T-helper 17 cell (primary cell): Measurements from ENCODE around the gene FRK. TPM values are rescaled to one million over a fixed set of nuclear protein-coding genes. Genes with fewer than 3 reads are reported as not detected.
"Not testable (repeated sequence)": the region's sequence is repeated elsewhere in the genome, so short reads cannot be mapped to it uniquely, and the experiment has no call there.

Source experiments
- ATAC-seq: fragments of 150-1000 bp; cut with Tn5 transposase; 2 replicates; pipeline ENCODE4 v1.10.0; 2021; ENCODE audit warnings: mild to moderate bottlenecking, moderate library complexity
- DNase-seq, 3 donors: peaks; one replicate each; pipeline versions ENCODE4 v3.0.0 to v3.0.0-alpha.2; 2020 to 2021
- H3K9me3 ChIP-seq: one replicate; pipeline ENCODE4 v1.7.0; 2013; ENCODE audit warnings: low read length, mild to moderate bottlenecking; ENCODE audit not compliant: control insufficient read depth, poor library complexity, severe bottlenecking
- H3K27ac Mint-ChIP-seq: one replicate; pipeline ENCODE4 v1.8.0; 2022; ENCODE audit warnings: mild to moderate bottlenecking, moderate library complexity, mixed read lengths
- H3K27me3 Mint-ChIP-seq: one replicate; pipeline ENCODE4 v1.8.0; 2022; ENCODE audit warnings: mixed read lengths
- H3K36me3 Mint-ChIP-seq: one replicate; pipeline ENCODE4 v1.8.0; 2022; ENCODE audit warnings: low read depth, mixed read lengths
- H3K4me1 Mint-ChIP-seq: one replicate; pipeline ENCODE4 v1.8.0; 2022; ENCODE audit warnings: mild to moderate bottlenecking, mixed read lengths
- H3K4me3 Mint-ChIP-seq: one replicate; pipeline ENCODE4 v1.8.0; 2022; ENCODE audit warnings: mild to moderate bottlenecking, moderate library complexity, mixed read lengths
- total RNA-seq, 4 donors: library from RNA in 2 of 4; stranded (reverse) in 2 of 4; gene quantifications; one replicate each; pipeline ENCODE4 v1.2.3 and lab custom pipeline; 2022 to 2026

The FRK gene
- total RNA-seq, 2 donors from 2014 or later, result 0.02 TPM; not detected in 1

DNA sequence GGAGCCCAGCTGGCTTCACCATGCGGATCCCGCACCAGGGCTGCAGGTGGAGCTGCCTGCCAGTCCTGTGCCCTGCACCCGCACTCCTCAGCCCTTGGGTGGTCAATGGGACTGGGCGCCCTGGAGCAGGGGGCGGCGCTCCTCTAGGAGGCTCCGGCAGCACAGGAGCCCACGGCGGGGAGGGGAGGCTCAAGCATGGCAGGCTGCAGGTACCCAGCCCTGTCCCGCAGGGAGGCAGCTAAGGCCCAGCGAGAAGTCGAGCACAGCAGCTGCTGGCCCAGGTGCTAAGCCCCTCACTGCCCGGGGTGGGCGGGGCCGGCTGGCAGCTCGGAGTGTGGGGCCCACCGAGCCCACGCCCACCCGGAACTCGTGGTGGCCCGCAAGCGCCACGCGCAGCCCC is 132.7 kb downstream of the FRK start:
- not testable (repeated sequence) for H3K4me3 Mint-ChIP-seq, H3K4me1 Mint-ChIP-seq, DNase-seq, H3K9me3 ChIP-seq, H3K27me3 Mint-ChIP-seq, H3K36me3 Mint-ChIP-seq, ATAC-seq, H3K27ac Mint-ChIP-seq

DNA sequence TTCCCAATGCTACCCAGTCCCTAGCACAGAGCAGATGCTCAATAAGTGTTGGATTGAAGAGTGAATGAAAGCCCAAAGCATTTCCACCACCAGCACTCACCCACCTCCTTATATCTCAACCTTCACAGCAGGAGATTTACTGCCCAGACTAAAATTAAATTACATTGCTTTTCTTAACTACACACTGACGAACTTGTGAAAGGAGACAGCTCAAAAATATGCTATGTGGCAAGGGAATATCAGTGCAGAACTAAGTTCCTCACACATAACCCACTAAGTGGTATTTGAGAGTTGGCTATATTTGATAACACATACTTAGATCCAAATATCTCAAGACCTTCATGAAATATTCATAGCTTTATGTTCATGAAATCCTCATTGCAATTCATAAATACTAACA is 137.7 kb downstream of the FRK start:
- Mint-ChIP-seq H3K27me3 (no peaks in the 10 kb centered on the region), H3K4me3 (no peak overlapping the region), H3K36me3 (no peaks in the 10 kb centered on the region), H3K4me1 (no peaks in the 10 kb centered on the region), H3K27ac (no peak overlapping the region)
- ATAC-seq (no peak), DNase-seq (no peak)
- no peaks in the 10 kb centered on the region for H3K9me3 ChIP-seq

DNA sequence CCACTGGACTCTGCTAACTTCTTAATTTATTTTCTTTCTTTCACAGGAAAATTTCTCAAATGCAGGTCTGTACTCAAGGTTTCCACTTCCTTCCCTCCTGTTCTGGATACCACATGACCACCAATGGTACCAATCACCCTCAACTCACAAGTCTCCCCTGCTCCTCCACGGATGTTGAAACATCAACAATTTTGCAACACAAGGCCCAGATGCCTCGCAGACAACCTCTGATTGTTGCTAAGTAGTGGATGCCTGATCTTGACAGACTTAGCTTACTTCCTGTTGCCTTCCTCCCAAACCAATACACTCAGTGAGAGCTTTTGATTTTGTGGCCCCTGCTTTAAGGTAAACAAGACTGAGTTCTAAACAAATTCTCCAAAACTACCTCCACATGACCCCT is 146.6 kb downstream of the FRK start:
- H3K9me3 ChIP-seq, result no peaks in the 10 kb centered on the region
- Mint-ChIP-seq H3K27me3 (peaks cover 23% of the 10 kb centered on the region), H3K36me3 (no peaks in the 10 kb centered on the region), H3K4me1 (no peaks in the 10 kb centered on the region), H3K27ac (no peak overlapping the region), H3K4me3 (no peak overlapping the region)
- ATAC-seq, result no peak
- no peak for DNase-seq

DNA sequence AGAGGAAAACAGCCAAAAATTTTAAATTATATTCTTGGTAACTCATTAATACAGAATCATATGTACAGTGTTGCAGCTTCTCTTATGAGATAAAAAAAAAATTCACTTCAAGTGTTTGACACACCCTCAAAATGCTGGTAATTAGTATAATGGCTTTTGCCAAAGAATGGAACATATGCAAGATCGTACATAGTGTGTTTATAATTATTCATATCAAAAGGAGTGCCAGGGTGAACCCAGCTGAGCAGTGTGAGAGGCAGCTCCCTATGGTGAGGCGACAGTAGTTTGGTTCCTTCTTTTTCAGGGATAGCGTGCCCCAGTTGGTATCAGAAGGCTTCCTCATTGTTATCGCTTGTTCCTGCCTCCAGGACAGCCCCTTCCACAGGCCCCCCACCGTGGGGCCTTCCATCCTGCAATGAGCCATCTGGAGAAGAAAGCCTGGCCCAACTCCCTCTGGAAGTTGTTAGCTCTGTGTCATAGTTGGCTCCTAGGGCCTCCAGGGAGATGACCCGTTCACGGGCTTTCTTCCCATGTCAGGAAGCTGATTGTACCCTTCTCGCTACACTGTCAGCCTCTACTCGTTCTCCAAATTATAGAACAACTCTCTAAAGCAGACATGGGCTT is 150.7 kb downstream of the FRK start:
- Mint-ChIP-seq H3K27me3 (peaks cover 21% of the 10 kb centered on the region), H3K27ac (no peak overlapping the region), H3K4me1 (no peaks in the 10 kb centered on the region), H3K36me3 (no peaks in the 10 kb centered on the region), H3K4me3 (no peak overlapping the region)
- H3K9me3 ChIP-seq, result no peaks in the 10 kb centered on the region
- no peak for DNase-seq
- ATAC-seq, result no peak

DNA sequence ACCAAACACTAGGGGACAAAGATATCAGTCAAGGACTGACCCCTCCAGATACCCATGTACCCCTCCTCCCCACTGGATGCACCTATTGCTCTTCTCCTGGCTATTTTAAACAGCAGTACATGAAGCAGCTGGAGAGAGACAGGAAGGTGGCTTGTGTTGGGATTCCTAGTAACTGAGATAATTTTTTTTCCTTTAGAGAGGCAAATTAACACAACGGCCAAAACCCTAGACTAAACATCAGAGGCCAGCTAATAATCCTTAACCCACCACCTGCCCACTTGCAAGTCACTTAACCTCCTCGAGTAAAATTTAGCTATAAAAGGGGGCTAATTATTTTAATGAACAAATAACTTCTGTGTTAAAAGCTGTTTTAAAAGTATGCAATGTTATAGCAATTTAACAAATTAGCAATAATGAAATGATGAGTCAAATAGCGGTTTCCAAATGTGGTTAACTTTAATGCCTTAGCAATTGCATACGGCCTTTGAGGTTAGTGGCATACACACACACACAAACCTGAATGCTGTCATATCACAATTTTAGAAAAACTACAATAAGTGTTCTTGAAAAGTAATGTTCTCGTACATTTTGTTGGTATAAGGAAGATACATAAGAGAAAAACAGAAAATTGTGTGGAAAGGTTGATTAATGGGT is 151.7 kb downstream of the FRK start:
- no peak overlapping the region for H3K27ac Mint-ChIP-seq

DNA sequence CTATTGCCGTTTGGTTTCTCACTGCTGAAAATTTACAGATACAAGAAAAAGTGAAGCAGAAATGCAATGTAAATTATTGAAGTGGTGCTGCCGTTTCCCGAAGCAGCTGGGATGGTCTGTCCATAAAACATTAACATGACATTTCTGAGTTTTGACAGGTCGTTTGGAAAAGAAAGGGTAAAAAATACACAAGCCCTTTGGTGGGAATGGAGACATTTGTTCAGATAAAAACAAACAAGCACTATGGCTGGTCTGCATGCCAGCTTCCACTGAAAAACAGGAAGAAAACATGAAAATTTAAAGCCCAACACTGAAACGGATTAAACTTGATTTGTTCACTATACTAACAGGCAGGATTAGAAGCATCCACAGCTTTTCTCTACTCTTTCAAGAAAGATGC is 155.2 kb downstream of the FRK start:
- DNase-seq, result no peak
- Mint-ChIP-seq H3K4me3 (no peak overlapping the region), H3K27ac (no peak overlapping the region), H3K36me3 (peaks cover 2% of the 10 kb centered on the region), H3K27me3 (peaks cover 5% of the 10 kb centered on the region), H3K4me1 (no peaks in the 10 kb centered on the region)
- ATAC-seq, result no peak
- no peaks in the 10 kb centered on the region for H3K9me3 ChIP-seq

More for the DNA sequence above, 151.7 kb downstream of the FRK start:
- H3K4me1 Mint-ChIP-seq, result no peaks in the 10 kb centered on the region
- no peak overlapping the region for H3K4me3 Mint-ChIP-seq
- no peak for ATAC-seq
- no peak for DNase-seq
- no peaks in the 10 kb centered on the region for H3K36me3 Mint-ChIP-seq
- no peaks in the 10 kb centered on the region for H3K9me3 ChIP-seq
- H3K27me3 Mint-ChIP-seq, result peaks cover 17% of the 10 kb centered on the region

DNA sequence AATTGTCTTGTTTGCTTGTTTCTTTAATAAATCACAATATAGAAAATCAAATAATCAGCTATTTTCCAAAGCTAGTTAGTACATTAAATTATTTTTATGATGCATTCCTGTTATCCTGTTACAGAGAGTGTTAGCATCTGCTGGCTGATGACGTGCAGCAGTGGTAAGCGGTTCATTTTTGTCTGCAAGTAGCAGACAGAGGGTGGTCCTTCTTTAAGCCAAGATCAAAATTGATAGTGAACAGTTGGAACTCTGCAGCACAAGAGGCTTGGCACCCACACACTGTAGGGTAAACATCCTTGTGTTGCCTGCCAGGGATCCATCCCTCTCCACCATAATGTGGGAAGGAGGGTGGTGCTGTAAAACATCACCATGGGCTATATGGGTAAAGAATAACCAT is 158.3 kb downstream of the FRK start:
- ATAC-seq (no peak), DNase-seq (no peak)
- no peak overlapping the region for H3K4me3 Mint-ChIP-seq
- peaks cover 2% of the 10 kb centered on the region for H3K36me3 Mint-ChIP-seq
- no peak overlapping the region for H3K27ac Mint-ChIP-seq
- H3K4me1 Mint-ChIP-seq, result no peaks in the 10 kb centered on the region
- H3K9me3 ChIP-seq, result no peaks in the 10 kb centered on the region
- peaks cover 5% of the 10 kb centered on the region for H3K27me3 Mint-ChIP-seq

DNA sequence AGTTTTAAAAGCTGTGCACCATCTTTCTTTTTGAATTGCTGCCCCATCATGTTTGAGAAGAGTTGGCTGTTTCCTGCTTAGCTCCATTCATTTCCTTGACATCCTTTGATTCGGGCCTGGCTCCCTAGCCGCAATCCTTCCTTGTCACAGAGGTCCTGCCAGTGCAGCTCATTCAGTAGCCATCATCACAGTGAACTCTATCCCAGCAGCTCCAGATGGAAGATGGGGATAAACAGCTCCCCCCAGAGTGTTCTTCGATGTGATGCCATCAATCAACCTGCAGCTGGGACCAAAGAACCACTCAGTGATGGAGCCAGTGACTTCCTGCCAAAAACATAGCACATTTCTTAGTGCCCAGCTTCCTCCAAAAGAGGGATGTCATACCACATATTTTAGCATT is 158.8 kb downstream of the FRK start:
- Mint-ChIP-seq H3K4me3 (no peak overlapping the region), H3K27me3 (peaks cover 5% of the 10 kb centered on the region), H3K36me3 (peaks cover 2% of the 10 kb centered on the region), H3K27ac (no peak overlapping the region), H3K4me1 (no peaks in the 10 kb centered on the region)
- no peaks in the 10 kb centered on the region for H3K9me3 ChIP-seq
- no peak for ATAC-seq
- no peak for DNase-seq

DNA sequence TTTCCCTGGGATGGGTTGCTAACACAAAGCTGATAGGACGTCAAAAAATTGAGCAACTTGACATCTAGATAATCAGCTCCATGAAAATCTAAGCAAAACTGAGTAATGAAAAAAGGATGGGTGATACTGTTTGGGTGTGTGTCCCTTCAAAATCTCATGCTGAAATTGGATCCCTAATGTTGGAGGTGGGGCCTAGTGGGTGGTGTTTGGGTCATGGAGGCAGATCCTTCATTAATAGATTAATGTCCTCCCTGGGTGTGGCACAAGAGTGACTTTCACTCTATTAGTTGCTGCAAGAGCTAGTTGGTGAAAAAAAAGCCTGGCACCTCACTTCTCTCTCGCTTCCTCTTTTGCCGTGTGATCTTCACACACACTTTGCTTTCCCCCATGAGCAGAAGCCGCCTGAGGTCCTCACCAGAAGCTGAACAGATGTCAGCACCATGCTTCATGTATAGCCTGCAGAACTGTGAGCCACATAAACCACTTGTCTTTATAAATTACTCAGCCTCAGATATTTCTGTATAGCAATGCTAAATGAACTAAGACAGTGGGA is 160.9 kb downstream of the FRK start:
- no peak for DNase-seq
- Mint-ChIP-seq H3K4me3 (no peak overlapping the region), H3K27ac (no peak overlapping the region), H3K27me3 (no peaks in the 10 kb centered on the region), H3K4me1 (no peaks in the 10 kb centered on the region), H3K36me3 (peaks cover 2% of the 10 kb centered on the region)
- ATAC-seq, result no peak
- no peaks in the 10 kb centered on the region for H3K9me3 ChIP-seq

DNA sequence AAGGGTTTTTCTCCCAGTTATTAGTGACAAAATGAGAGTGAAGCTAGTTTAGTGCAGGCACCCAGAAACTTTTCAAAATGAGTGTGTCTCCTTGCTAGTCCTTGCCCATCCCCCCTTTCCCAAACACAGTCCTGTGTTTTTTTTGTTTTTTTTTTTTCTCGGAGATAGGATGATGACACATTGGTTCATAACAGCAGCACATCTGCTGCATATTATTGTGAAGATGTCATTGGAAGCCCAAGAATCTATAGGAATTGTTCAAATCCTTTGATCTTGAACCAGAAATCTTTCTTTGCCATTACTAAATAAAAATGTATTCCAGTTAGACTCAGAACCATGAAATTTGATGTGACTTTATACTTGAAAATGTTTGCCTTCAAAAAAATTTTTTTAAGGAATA is 162.4 kb downstream of the FRK start:
- no peak for DNase-seq
- H3K27me3 Mint-ChIP-seq, result no peaks in the 10 kb centered on the region
- no peak overlapping the region for H3K27ac Mint-ChIP-seq
- no peak for ATAC-seq
- no peaks in the 10 kb centered on the region for H3K4me1 Mint-ChIP-seq
- no peaks in the 10 kb centered on the region for H3K9me3 ChIP-seq
- H3K36me3 Mint-ChIP-seq, result peaks cover 2% of the 10 kb centered on the region
- H3K4me3 Mint-ChIP-seq, result no peak overlapping the region

DNA sequence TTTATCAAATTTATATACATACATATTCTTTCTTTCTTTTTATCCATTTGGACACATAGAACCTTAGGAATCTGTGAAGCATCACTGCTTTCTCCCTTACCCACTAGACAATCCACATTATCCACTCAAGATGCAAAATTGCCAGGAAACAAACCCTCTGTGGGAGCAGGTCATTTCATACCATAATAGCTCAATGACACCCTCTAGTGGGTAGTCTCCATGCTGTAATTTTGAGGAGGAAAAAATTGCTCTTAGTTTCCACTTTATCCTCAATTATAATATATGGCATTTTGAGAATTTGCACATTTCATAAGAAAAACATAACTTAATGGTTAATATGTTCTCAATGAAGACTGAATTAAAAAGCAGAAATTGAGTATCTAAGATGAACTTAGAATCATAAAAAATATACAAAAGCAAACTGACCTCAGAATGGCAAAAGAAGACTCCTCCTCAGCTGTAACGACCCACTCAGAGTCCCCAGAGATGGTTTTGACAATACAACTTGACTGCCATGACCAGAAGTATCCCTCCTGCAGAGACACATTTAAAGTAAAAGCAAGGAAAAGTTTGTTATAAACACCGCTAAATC is 164.1 kb downstream of the FRK start:
- Mint-ChIP-seq H3K4me1 (no peaks in the 10 kb centered on the region), H3K4me3 (no peak overlapping the region)
- DNase-seq, result no peak

DNA sequence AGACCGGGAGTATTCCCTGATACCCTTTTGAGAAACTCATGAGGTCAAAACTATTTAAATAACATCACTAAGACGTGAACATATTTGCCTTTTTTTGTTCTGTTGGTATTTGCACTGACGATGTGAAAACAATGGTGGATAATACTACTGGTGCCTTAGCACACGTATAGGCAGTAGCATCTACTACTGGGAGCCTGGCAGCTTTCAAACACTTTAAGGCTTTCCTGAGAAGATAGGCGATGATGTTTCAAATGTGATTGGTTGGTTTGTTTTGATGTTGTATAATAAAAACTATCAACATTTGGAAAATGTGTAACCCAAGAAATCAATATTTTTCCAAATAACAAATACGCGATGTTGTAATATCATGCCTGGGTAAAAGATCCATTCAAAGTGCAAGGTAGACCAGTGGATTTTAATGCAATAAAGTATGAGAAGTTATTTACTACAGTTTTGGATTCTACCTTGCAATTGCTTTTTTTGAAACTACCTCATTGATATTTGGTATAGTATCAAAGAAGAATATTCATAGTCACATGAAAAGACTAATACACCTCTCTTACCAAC is 166.2 kb downstream of the FRK start:
- H3K4me1 Mint-ChIP-seq, result no peaks in the 10 kb centered on the region
- H3K4me3 Mint-ChIP-seq, result no peak overlapping the region
- no peaks in the 10 kb centered on the region for H3K36me3 Mint-ChIP-seq
- no peaks in the 10 kb centered on the region for H3K9me3 ChIP-seq
- no peaks in the 10 kb centered on the region for H3K27me3 Mint-ChIP-seq
- no peak for DNase-seq
- no peak for ATAC-seq
- H3K27ac Mint-ChIP-seq, result no peak overlapping the region

More for the DNA sequence above, 164.1 kb downstream of the FRK start:
- Mint-ChIP-seq H3K36me3 (peaks cover 2% of the 10 kb centered on the region), H3K27me3 (no peaks in the 10 kb centered on the region), H3K27ac (no peak overlapping the region)
- no peaks in the 10 kb centered on the region for H3K9me3 ChIP-seq
- ATAC-seq, result no peak

DNA sequence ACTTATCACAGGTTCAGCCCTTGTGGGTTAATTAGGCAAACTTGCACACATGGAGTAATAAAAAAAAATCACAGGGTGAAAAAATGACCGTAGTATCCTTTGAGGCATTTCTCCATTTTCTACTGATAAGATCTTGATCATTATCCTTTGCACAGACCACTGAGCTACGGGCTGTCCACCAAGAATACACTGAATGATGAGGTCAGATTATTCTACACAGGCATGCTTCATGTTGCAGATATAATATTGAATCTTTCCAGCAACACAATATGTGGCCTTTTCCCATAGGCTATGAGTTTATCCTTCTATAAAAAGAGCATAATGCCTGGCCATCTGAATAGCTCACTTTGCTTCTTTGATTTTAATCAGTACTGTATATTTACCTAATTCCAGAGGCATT is 168.9 kb downstream of the FRK start:
- no peaks in the 10 kb centered on the region for H3K9me3 ChIP-seq
- H3K4me3 Mint-ChIP-seq, result no peak overlapping the region
- H3K36me3 Mint-ChIP-seq, result no peaks in the 10 kb centered on the region
- H3K27me3 Mint-ChIP-seq, result no peaks in the 10 kb centered on the region
- H3K4me1 Mint-ChIP-seq, result no peaks in the 10 kb centered on the region
- ATAC-seq (no peak), DNase-seq (no peak)
- H3K27ac Mint-ChIP-seq, result no peak overlapping the region
